GM23248 (cell line): ENCODE results near the gene TRPC4AP. TPM values are rescaled to one million over a fixed set of nuclear protein-coding genes. Genes with fewer than 3 reads are reported as not detected.

ENCODE experiments used
- DNase-seq: peaks from one replicate; pipeline ENCODE4 v3.0.0-alpha.2; 2015
- H2AFZ ChIP-seq: fragments of 200-600 bp; sonication (generic); 2 replicates; pipeline ENCODE4 v1.6.1; 2016; ENCODE audit warnings: antibody characterized with exemption
- H3F3A ChIP-seq: fragments of 200-600 bp; sonication (generic); 2 replicates; pipeline ENCODE4 v1.6.1; 2016; ENCODE audit warnings: mild to moderate bottlenecking, antibody characterized with exemption, mixed run types; ENCODE audit not compliant: insufficient read depth
- H3K27ac ChIP-seq: fragments of 200-600 bp; sonication (generic); 2 replicates; pipeline ENCODE4 v1.5.1; 2016; ENCODE audit warnings: mild to moderate bottlenecking
- H3K27me3 ChIP-seq: fragments of 200-600 bp; sonication (generic); replicated peaks from 2 replicates; pipeline ENCODE4 v1.6.1; 2016; ENCODE audit warnings: mild to moderate bottlenecking; ENCODE audit not compliant: insufficient read depth
- H3K36me3 ChIP-seq: fragments of 200-600 bp; sonication (generic); 2 replicates; pipeline ENCODE4 v1.6.1; 2016; ENCODE audit warnings: low read depth, mild to moderate bottlenecking
- H3K4me1 ChIP-seq: fragments of 200-600 bp; sonication (generic); 2 replicates; pipeline ENCODE4 v1.6.1; 2016; ENCODE audit warnings: mild to moderate bottlenecking; ENCODE audit not compliant: insufficient read depth
- H3K4me2 ChIP-seq: fragments of 200-600 bp; sonication (generic); one replicate; pipeline ENCODE4 v1.6.1; 2016; ENCODE audit warnings: mild to moderate bottlenecking; ENCODE audit not compliant: unreplicated experiment
- H3K4me3 ChIP-seq: fragments of 200-600 bp; sonication (generic); 2 replicates; pipeline ENCODE4 v1.5.1; 2016; ENCODE audit warnings: mild to moderate bottlenecking
- H3K79me2 ChIP-seq: fragments of 200-600 bp; sonication (generic); 2 replicates; pipeline ENCODE4 v1.6.1; 2016; ENCODE audit warnings: mild to moderate bottlenecking; ENCODE audit not compliant: insufficient read depth
- H3K9ac ChIP-seq: fragments of 200-600 bp; sonication (generic); 2 replicates; pipeline ENCODE4 v1.6.1; 2016; ENCODE audit warnings: mild to moderate bottlenecking
- H3K9me2 ChIP-seq: fragments of 200-600 bp; sonication (generic); 2 replicates; pipeline ENCODE4 v1.6.1; 2016; ENCODE audit warnings: mixed run types, mild to moderate bottlenecking, moderate library complexity; ENCODE audit not compliant: insufficient read depth
- H3K9me3 ChIP-seq: fragments of 200-600 bp; sonication (generic); one replicate; pipeline ENCODE4 v1.6.1; 2017; ENCODE audit warnings: low read depth
- H4K20me1 ChIP-seq: fragments of 200-600 bp; sonication (generic); 2 replicates; pipeline ENCODE4 v1.6.0; 2016; ENCODE audit not compliant: insufficient read depth
- EZH2 ChIP-seq: fragments of 200-600 bp; sonication (generic); IDR thresholded peaks from 2 replicates; pipeline ENCODE4 v1.6.1; 2018; ENCODE audit warnings: antibody characterized with exemption, mild to moderate bottlenecking; ENCODE audit not compliant: insufficient read depth, poor library complexity, severe bottlenecking
- EZH2phosphoT487 ChIP-seq: fragments of 200-600 bp; sonication (generic); IDR thresholded peaks from 2 replicates; pipeline ENCODE4 v1.6.1; 2018; ENCODE audit warnings: antibody characterized with exemption, moderate library complexity, mild to moderate bottlenecking, low read depth; ENCODE audit not compliant: insufficient read depth
- WGBS, 2 experiments: methylation state at CpG; one replicate each; pipeline ENCODE4 v1.1.6; 2015 to 2017; ENCODE audit warnings: low lambda C conversion rate in 2 of 2, low coverage in 1 of 2; ENCODE audit errors: missing lambda C conversion rate in 2 of 2; 5-methylcytosine and 5-hydroxymethylcytosine counted together
- in situ Hi-C: fragments of 300-500 bp; cut with MboI; formaldehyde crosslinking; loops from 2 replicates; pipeline ENCODE4 v1.15.0; 2020
- polyA plus RNA-seq: library from polyadenylated mRNA; unstranded; fragments of >200 nt; fragmentation: Nextera tagmentation; extraction: Ambion mirVana; gene quantifications from 2 replicates; pipeline ENCODE4 v1.2.1, GENCODE V29; 2016
- total RNA-seq: library from RNA; depleted of rRNA; stranded (reverse); fragments of >200 nt; shearing (Covaris generic); gene quantifications from 2 replicates; pipeline ENCODE4 v1.2.3, GENCODE V29; 2014

The TRPC4AP gene
- total and polyA plus RNA-seq, 2 experiments from 2014 or later, result 63.4 to 92.7 TPM

- Histone ChIP-seq H3K36me3 (peaks cover 60% of the 10 kb centered on the region), H3K4me2 (no peak overlapping the region)
Measured at GRCh38 chr20:35010405-35011192, 82.0 kb downstream of the TRPC4AP start.

DNA sequence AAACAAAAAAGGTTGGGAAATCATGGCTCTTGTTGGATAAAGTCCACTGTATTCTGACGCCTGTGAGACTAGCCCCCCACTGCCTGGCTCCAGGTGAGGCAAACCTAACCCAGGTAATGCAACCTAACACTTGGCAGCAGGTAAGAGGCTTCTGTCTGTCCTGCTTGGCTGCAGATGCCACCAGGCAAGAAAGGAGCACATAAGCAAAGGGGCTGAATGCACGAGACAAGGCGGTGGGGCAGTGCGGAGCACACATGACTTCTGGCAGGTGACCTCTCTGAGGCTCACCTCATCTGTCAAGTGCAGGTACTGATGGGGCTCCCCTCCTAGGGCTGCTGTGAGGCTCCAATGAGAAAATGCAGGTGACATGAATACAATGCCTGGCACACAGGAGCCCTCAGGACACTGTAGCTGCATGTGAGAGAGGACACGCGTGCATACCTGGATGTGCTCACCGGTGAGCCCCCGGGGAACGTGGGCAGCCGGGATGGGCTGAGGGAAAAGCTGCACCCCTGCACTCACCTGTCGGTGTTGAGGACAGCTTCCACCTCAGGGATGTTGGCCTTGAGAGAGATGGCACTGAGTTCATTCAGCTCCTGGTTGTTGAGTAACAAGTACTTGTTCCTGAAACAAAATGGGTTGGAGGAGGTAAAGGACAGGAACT, 82.8 kb downstream of the TRPC4AP start:
- H3K4me3 ChIP-seq, result no peak overlapping the region
- H3K27me3 ChIP-seq, result no peaks in the 10 kb centered on the region
- 94 to 96% methylated on average over 11 of the region's 11 CpGs for WGBS, 2 experiments
- no peak for DNase-seq
- TF ChIP-seq EZH2phosphoT487 (no peak), EZH2 (no peak)
- H3K79me2 ChIP-seq, result peaks cover 23% of the 10 kb centered on the region
- no peak overlapping the region for H3K9ac ChIP-seq
- in situ Hi-C loops, result no loop called here
- H3K9me3 ChIP-seq, result no peaks in the 10 kb centered on the region
- 0 out of 2 replicates have a peak overlapping the region, but pooled peaks have one; percentile 37 for H3K27ac ChIP-seq
- H3K4me2 ChIP-seq, result no peak overlapping the region
- peaks cover 56% of the 10 kb centered on the region for H3K36me3 ChIP-seq
- H3K9me2 ChIP-seq, result no peaks in the 10 kb centered on the region
- H3K4me1 ChIP-seq, result no peaks in the 10 kb centered on the region
- H3F3A ChIP-seq, result peaks cover 7% of the 10 kb centered on the region; the same call in 1 of the 2 replicates
- H4K20me1 ChIP-seq, result no peaks in the 10 kb centered on the region
- no peak overlapping the region for H2AFZ ChIP-seq

More at GRCh38 chr20:35010405-35011192, 82.0 kb downstream of the TRPC4AP start:
- in situ Hi-C loops, result no loop called here
- H3K9ac ChIP-seq, result no peak overlapping the region
- TF ChIP-seq EZH2 (no peak), EZH2phosphoT487 (no peak)
- no peak overlapping the region for H3K4me3 ChIP-seq
- H3K9me2 ChIP-seq, result no peaks in the 10 kb centered on the region
- no peaks in the 10 kb centered on the region for H4K20me1 ChIP-seq
- H3F3A ChIP-seq, result peaks cover 7% of the 10 kb centered on the region; the same call in 1 of the 2 replicates
- WGBS, 2 experiments, result 84 to 87% methylated on average over 19 of the region's 19 CpGs
- no peak for DNase-seq
- H3K27ac ChIP-seq, result no peak overlapping the region
- H3K4me1 ChIP-seq, result no peaks in the 10 kb centered on the region
- no peaks in the 10 kb centered on the region for H3K27me3 ChIP-seq
- H3K9me3 ChIP-seq, result no peaks in the 10 kb centered on the region
- peaks cover 25% of the 10 kb centered on the region for H3K79me2 ChIP-seq
- no peak overlapping the region for H2AFZ ChIP-seq

- TF ChIP-seq EZH2phosphoT487 (no peak), EZH2 (no peak)
- in situ Hi-C loops, result no loop called here
- Histone ChIP-seq H3K9ac (peak overlapping the region; percentile 22; the same call in 1 of the 2 replicates), H4K20me1 (no peaks in the 10 kb centered on the region), H3K4me2 (no peak overlapping the region), H3K9me3 (no peaks in the 10 kb centered on the region), H3K4me1 (no peaks in the 10 kb centered on the region), H3K9me2 (no peaks in the 10 kb centered on the region), H3K27me3 (no peaks in the 10 kb centered on the region), H3F3A (peaks cover 7% of the 10 kb centered on the region; the same call in 1 of the 2 replicates), H3K27ac (peak overlapping the region; percentile 37), H2AFZ (no peak overlapping the region), H3K36me3 (peaks cover 47% of the 10 kb centered on the region), H3K79me2 (peaks cover 16% of the 10 kb centered on the region), H3K4me3 (no peak overlapping the region)
- 63 to 66% methylated on average over 14 of the region's 14 CpGs for WGBS, 2 experiments
- DNase-seq, result peak; percentile 65
Measured at GRCh38 chr20:35008411-35009342, 83.9 kb downstream of the TRPC4AP start.

- no peaks in the 10 kb centered on the region for H4K20me1 ChIP-seq
- peaks cover 40% of the 10 kb centered on the region for H3K36me3 ChIP-seq
- DNase-seq, result no peak
- no peak for TF ChIP-seq EZH2
- TF ChIP-seq EZH2phosphoT487, result no peak
- H3K79me2 ChIP-seq, result peaks cover 10% of the 10 kb centered on the region
- no peak overlapping the region for H2AFZ ChIP-seq
- no peak overlapping the region for H3K4me2 ChIP-seq
- no peak overlapping the region for H3K9ac ChIP-seq
- in situ Hi-C loops, result no loop called here
- H3K27ac ChIP-seq, result no peak overlapping the region
- H3K4me3 ChIP-seq, result no peak overlapping the region
- H3K9me3 ChIP-seq, result no peaks in the 10 kb centered on the region
- peaks cover 7% of the 10 kb centered on the region; the same call in 1 of the 2 replicates for H3F3A ChIP-seq
- no peaks in the 10 kb centered on the region for H3K9me2 ChIP-seq
- no peaks in the 10 kb centered on the region for H3K27me3 ChIP-seq
- 90 to 92% methylated on average over 12 of the region's 12 CpGs for WGBS, 2 experiments
- no peaks in the 10 kb centered on the region for H3K4me1 ChIP-seq
Measured at GRCh38 chr20:35007891-35008290, 84.7 kb downstream of the TRPC4AP start.
